Activated T-helper 1 cell treated with anti-CD3 and anti-CD28 coated beads, Interleukin-2, amount 50 U/mL, for 16 hours (primary cell): ENCODE results near the gene ARPC5.
"Not testable (repeated sequence)": the region's sequence is repeated elsewhere in the genome, so short reads cannot be mapped to it uniquely, and the experiment has no call there.

Source experiments
- DNase-seq, 2 donors: peaks; one replicate each; pipeline ENCODE4 v3.0.0-alpha.2; 2020; ENCODE audit warnings: low read depth in 1 of 2, low spot score in 1 of 2

The ARPC5 gene

GRCh38 chr1:183612975-183613374 is 22.6 kb downstream of the ARPC5 start:
- DNase-seq = not testable (repeated sequence)

- no peak for DNase-seq
Measured at GRCh38 chr1:183612407-183612806, 23.2 kb downstream of the ARPC5 start.

- DNase-seq = no peak
Measured at GRCh38 chr1:183611021-183611420, 24.6 kb downstream of the ARPC5 start.

GRCh38 chr1:183609759-183610452 is 25.7 kb downstream of the ARPC5 start:
- DNase-seq = no peak

- DNase-seq = no peak
Measured at GRCh38 chr1:183609313-183609712, 26.3 kb downstream of the ARPC5 start.

- no peak for DNase-seq
Measured at GRCh38 chr1:183607322-183607980, 28.1 kb downstream of the ARPC5 start.

GRCh38 chr1:183605904-183606303 is 29.7 kb downstream of the ARPC5 start:
- DNase-seq = no peak

GRCh38 chr1:183604815-183605214 is 30.8 kb downstream of the ARPC5 start:
- no peak for DNase-seq

- DNase-seq = no peak
Measured at GRCh38 chr1:183604038-183604808, 31.4 kb downstream of the ARPC5 start.

GRCh38 chr1:183602510-183602909 is 33.1 kb downstream of the ARPC5 start:
- DNase-seq = no peak

- DNase-seq = no peak
Measured at GRCh38 chr1:183600634-183601033, 34.9 kb downstream of the ARPC5 start.

- no peak for DNase-seq
Measured at GRCh38 chr1:183600136-183600535, 35.4 kb downstream of the ARPC5 start.

- DNase-seq = no peak
Measured at GRCh38 chr1:183598386-183598785, 37.2 kb downstream of the ARPC5 start.

- no peak for DNase-seq
Measured at GRCh38 chr1:183597656-183598347, 37.8 kb downstream of the ARPC5 start.

GRCh38 chr1:183596500-183596899 is 39.1 kb downstream of the ARPC5 start:
- no peak for DNase-seq

GRCh38 chr1:183595537-183595936 is 40.0 kb downstream of the ARPC5 start:
- no peak for DNase-seq

GRCh38 chr1:183593356-183593755 is 42.2 kb downstream of the ARPC5 start:
- DNase-seq = no peak

GRCh38 chr1:183592733-183593132 is 42.9 kb downstream of the ARPC5 start:
- no peak for DNase-seq

- no peak for DNase-seq
Measured at GRCh38 chr1:183590244-183591191, 45.1 kb downstream of the ARPC5 start, which contains the start of gene NCF2. Gene NCF2, minus strand, starts transcription at chr1:183590459. Its CDS starts 130 bp downstream, at chr1:183590329.

GRCh38 chr1:183589874-183590243 is 45.7 kb downstream of the ARPC5 start:
- no peak for DNase-seq
